WTC11 (cell line): ENCODE results near the gene MARCO. TPM values are rescaled to one million over a fixed set of nuclear protein-coding genes. Genes with fewer than 3 reads are reported as not detected.

Experiments
- ATAC-seq: fragments of 200-7000 bp; cut with Tn5 transposase; 2 replicates; pipeline ENCODE4 v1.10.0; 2021; ENCODE audit warnings: mild to moderate bottlenecking, moderate library complexity
- CTCF ChIA-PET: fragments of 300-600 bp; sonication (Branson Sonifier 250); formaldehyde crosslinking; loops from one replicate; lab custom pipeline; 2021; ENCODE audit warnings: antibody characterized with exemption; lab: Charles Lee
- POLR2A ChIA-PET: fragments of 350-600 bp; sonication (Branson Sonifier 250); formaldehyde crosslinking; loops from one replicate; lab custom pipeline; 2021; ENCODE audit warnings: antibody characterized with exemption; lab: Charles Lee
- DNase-seq: peaks from one replicate; pipeline ENCODE4 v3.0.0; 2021; ENCODE audit warnings: low spot score
- H3K27ac Mint-ChIP-seq: 2 replicates; pipeline ENCODE4 v1.8.0; 2021; ENCODE audit warnings: mixed read lengths
- H3K27me3 Mint-ChIP-seq: 2 replicates; pipeline ENCODE4 v1.8.0; 2021; ENCODE audit warnings: low read depth, mild to moderate bottlenecking, moderate library complexity, mixed read lengths
- H3K36me3 Mint-ChIP-seq: 2 replicates; pipeline ENCODE4 v1.8.0; 2021; ENCODE audit warnings: mixed read lengths
- H3K4me1 Mint-ChIP-seq: 2 replicates; pipeline ENCODE4 v1.8.0; 2022; ENCODE audit warnings: mixed read lengths
- H3K4me3 Mint-ChIP-seq: 2 replicates; pipeline ENCODE4 v1.8.0; 2021; ENCODE audit warnings: mild to moderate bottlenecking, moderate library complexity, mixed read lengths
- H3K9me3 Mint-ChIP-seq: 2 replicates; pipeline ENCODE4 v1.8.0; 2021; ENCODE audit warnings: mixed read lengths
- CREB1 ChIP-seq: sonication (generic); formaldehyde crosslinking; IDR thresholded peaks from 2 replicates; pipeline ENCODE4 v1.8.0; 2023; ENCODE audit warnings: mild to moderate bottlenecking, missing genetic modification reagents
- FOXP1 ChIP-seq: sonication (generic); formaldehyde crosslinking; IDR thresholded peaks from 2 replicates; pipeline ENCODE4 v1.8.0; 2022; ENCODE audit warnings: missing genetic modification reagents, mild to moderate bottlenecking, moderate library complexity, borderline replicate concordance
- KAT7 ChIP-seq: sonication (generic); formaldehyde crosslinking; IDR thresholded peaks from 2 replicates; pipeline ENCODE4 v1.8.1; 2023; ENCODE audit warnings: missing genetic modification reagents, mild to moderate bottlenecking, borderline replicate concordance
- NR1H2 ChIP-seq: sonication (generic); formaldehyde crosslinking; IDR thresholded peaks from 2 replicates; pipeline ENCODE4 v1.9.0; 2021; ENCODE audit warnings: mild to moderate bottlenecking, moderate library complexity, missing genetic modification reagents
- OVOL2 ChIP-seq: fragments of 250-450 bp; sonication (Bioruptor Pico); IDR thresholded peaks from 2 replicates; pipeline ENCODE4 v1.9.0; 2021; ENCODE audit warnings: mild to moderate bottlenecking, borderline replicate concordance
- SOX15 ChIP-seq: fragments of 250-450 bp; sonication (Bioruptor Pico); IDR thresholded peaks from 2 replicates; pipeline ENCODE4 v1.9.0; 2021; ENCODE audit warnings: mild to moderate bottlenecking
- TEAD4 ChIP-seq: sonication (generic); formaldehyde crosslinking; IDR thresholded peaks from 2 replicates; pipeline ENCODE4 v1.8.0; 2022; ENCODE audit warnings: mild to moderate bottlenecking, missing genetic modification reagents
- ZNF396 ChIP-seq: fragments of 250-450 bp; sonication (Bioruptor Pico); IDR thresholded peaks from 2 replicates; pipeline ENCODE4 v1.8.0; 2021; ENCODE audit warnings: mild to moderate bottlenecking, moderate library complexity, borderline replicate concordance
- ZNF671 ChIP-seq: fragments of 250-450 bp; sonication (Bioruptor Pico); IDR thresholded peaks from 2 replicates; pipeline ENCODE4 v1.8.0; 2021; ENCODE audit warnings: mild to moderate bottlenecking
- total RNA-seq: library from RNA; stranded (reverse); gene quantifications from 3 replicates; pipeline ENCODE4 v1.2.3, GENCODE V29; 2021
- TF ChIP-seq, protein P1 (sequence below): fragments of 250-450 bp; sonication (Bioruptor Pico); IDR thresholded peaks from 2 replicates; pipeline ENCODE4 v1.9.0; 2021; ENCODE audit warnings: mild to moderate bottlenecking, borderline replicate concordance
- TF ChIP-seq, protein P2 (sequence below): sonication (generic); formaldehyde crosslinking; IDR thresholded peaks from 2 replicates; pipeline ENCODE4 v1.8.0; 2022; ENCODE audit warnings: mild to moderate bottlenecking, missing genetic modification reagents
- TF ChIP-seq, protein P3 (sequence below): fragments of 250-450 bp; sonication (Bioruptor Pico); IDR thresholded peaks from 2 replicates; pipeline ENCODE4 v2.1.2; 2022; ENCODE audit warnings: mild to moderate bottlenecking, moderate library complexity
- TF ChIP-seq, protein P4 (sequence below): sonication (generic); formaldehyde crosslinking; IDR thresholded peaks from 2 replicates; pipeline ENCODE4 v1.8.1; 2023; ENCODE audit warnings: mild to moderate bottlenecking, missing genetic modification reagents
- TF ChIP-seq, protein P5 (sequence below): sonication (generic); formaldehyde crosslinking; IDR thresholded peaks from 2 replicates; pipeline ENCODE4 v1.8.0; 2022; ENCODE audit warnings: mild to moderate bottlenecking, missing genetic modification reagents
- TF ChIP-seq, protein P6 (sequence below): sonication (generic); formaldehyde crosslinking; IDR thresholded peaks from 2 replicates; pipeline ENCODE4 v1.8.0; 2023; ENCODE audit warnings: missing genetic modification reagents
- TF ChIP-seq, protein P7 (sequence below): fragments of 250-450 bp; sonication (Bioruptor Pico); IDR thresholded peaks from 2 replicates; pipeline ENCODE4 v1.9.0; 2021; ENCODE audit warnings: moderate library complexity, mild to moderate bottlenecking, inconsistent platforms, borderline replicate concordance
- TF ChIP-seq, protein P8 (sequence below): sonication (generic); formaldehyde crosslinking; IDR thresholded peaks from 2 replicates; pipeline ENCODE4 v1.8.1; 2022; ENCODE audit warnings: mild to moderate bottlenecking, moderate library complexity, missing genetic modification reagents
- TF ChIP-seq, protein P9 (sequence below): sonication (generic); formaldehyde crosslinking; IDR thresholded peaks from 2 replicates; pipeline ENCODE4 v1.8.1; 2022; ENCODE audit warnings: low read depth, mild to moderate bottlenecking, moderate library complexity, missing genetic modification reagents, borderline replicate concordance

MARCO gene
- total RNA-seq, 1 experiment from 2014 or later = 0.11 TPM

DNA sequence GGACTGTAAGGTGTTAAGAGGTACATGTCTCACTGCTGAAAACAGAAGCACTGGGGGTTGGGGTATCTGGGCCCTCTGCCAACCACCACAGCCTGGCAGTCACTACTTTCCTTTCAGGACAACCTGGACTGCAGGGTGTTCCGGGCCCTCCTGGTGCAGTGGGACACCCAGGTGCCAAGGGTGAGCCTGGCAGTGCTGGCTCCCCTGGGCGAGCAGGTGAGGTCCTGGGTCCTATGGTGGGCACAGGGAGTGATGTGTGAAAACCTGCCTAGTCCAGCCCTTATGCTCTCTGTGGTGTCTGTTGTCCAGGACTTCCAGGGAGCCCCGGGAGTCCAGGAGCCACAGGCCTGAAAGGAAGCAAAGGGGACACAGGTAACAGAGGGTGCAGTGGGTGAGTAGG, 40.0 kb downstream of the MARCO start (continued):
- TF ChIP-seq, protein P1, sequence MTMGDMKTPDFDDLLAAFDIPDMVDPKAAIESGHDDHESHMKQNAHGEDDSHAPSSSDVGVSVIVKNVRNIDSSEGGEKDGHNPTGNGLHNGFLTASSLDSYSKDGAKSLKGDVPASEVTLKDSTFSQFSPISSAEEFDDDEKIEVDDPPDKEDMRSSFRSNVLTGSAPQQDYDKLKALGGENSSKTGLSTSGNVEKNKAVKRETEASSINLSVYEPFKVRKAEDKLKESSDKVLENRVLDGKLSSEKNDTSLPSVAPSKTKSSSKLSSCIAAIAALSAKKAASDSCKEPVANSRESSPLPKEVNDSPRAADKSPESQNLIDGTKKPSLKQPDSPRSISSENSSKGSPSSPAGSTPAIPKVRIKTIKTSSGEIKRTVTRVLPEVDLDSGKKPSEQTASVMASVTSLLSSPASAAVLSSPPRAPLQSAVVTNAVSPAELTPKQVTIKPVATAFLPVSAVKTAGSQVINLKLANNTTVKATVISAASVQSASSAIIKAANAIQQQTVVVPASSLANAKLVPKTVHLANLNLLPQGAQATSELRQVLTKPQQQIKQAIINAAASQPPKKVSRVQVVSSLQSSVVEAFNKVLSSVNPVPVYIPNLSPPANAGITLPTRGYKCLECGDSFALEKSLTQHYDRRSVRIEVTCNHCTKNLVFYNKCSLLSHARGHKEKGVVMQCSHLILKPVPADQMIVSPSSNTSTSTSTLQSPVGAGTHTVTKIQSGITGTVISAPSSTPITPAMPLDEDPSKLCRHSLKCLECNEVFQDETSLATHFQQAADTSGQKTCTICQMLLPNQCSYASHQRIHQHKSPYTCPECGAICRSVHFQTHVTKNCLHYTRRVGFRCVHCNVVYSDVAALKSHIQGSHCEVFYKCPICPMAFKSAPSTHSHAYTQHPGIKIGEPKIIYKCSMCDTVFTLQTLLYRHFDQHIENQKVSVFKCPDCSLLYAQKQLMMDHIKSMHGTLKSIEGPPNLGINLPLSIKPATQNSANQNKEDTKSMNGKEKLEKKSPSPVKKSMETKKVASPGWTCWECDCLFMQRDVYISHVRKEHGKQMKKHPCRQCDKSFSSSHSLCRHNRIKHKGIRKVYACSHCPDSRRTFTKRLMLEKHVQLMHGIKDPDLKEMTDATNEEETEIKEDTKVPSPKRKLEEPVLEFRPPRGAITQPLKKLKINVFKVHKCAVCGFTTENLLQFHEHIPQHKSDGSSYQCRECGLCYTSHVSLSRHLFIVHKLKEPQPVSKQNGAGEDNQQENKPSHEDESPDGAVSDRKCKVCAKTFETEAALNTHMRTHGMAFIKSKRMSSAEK (CRISPR knock-in tag) = no peak
- no peak for TF ChIP-seq SOX15
- no peak for TF ChIP-seq ZNF396
- TF ChIP-seq, protein P2, sequence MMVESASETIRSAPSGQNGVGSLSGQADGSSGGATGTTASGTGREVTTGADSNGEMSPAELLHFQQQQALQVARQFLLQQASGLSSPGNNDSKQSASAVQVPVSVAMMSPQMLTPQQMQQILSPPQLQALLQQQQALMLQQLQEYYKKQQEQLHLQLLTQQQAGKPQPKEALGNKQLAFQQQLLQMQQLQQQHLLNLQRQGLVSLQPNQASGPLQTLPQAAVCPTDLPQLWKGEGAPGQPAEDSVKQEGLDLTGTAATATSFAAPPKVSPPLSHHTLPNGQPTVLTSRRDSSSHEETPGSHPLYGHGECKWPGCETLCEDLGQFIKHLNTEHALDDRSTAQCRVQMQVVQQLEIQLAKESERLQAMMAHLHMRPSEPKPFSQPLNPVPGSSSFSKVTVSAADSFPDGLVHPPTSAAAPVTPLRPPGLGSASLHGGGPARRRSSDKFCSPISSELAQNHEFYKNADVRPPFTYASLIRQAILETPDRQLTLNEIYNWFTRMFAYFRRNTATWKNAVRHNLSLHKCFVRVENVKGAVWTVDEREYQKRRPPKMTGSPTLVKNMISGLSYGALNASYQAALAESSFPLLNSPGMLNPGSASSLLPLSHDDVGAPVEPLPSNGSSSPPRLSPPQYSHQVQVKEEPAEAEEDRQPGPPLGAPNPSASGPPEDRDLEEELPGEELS (CRISPR knock-in tag) = no peak
- no peak for TF ChIP-seq KAT7
- TF ChIP-seq NR1H2 (CRISPR knock-in tag) = no peak

DNA sequence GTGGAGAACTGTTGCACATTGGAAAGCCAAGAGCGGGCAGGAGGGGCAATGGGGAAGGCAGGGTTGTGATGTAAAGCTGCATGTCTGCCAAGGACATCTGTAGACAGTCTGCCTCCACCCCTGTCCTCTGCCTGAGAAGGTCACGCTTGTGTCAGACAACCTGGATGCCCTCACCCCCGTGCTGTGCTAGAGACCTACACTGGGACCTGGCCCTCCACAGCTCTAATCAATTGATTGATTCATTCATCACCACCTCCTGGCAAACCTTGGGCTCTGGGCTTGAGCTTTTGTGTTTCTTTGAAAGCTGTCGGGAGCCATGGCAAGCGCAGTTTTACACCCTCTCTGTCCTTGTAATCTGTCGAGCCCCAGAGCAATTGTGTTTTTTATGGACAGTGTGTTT, 41.1 kb downstream of the MARCO start:
- Mint-ChIP-seq H3K4me3 (no peak overlapping the region), H3K4me1 (no peaks in the 10 kb centered on the region), H3K9me3 (no peaks in the 10 kb centered on the region), H3K27me3 (peaks cover 17% of the 10 kb centered on the region), H3K36me3 (no peaks in the 10 kb centered on the region), H3K27ac (no peak overlapping the region)
- TF ChIP-seq, protein P3, sequence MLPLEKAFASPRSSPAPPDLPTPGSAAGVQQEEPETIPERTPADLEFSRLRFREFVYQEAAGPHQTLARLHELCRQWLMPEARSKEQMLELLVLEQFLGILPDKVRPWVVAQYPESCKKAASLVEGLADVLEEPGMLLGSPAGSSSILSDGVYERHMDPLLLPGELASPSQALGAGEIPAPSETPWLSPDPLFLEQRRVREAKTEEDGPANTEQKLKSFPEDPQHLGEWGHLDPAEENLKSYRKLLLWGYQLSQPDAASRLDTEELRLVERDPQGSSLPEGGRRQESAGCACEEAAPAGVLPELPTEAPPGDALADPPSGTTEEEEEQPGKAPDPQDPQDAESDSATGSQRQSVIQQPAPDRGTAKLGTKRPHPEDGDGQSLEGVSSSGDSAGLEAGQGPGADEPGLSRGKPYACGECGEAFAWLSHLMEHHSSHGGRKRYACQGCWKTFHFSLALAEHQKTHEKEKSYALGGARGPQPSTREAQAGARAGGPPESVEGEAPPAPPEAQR (CRISPR knock-in tag) = no peak
- TF ChIP-seq, protein P4, sequence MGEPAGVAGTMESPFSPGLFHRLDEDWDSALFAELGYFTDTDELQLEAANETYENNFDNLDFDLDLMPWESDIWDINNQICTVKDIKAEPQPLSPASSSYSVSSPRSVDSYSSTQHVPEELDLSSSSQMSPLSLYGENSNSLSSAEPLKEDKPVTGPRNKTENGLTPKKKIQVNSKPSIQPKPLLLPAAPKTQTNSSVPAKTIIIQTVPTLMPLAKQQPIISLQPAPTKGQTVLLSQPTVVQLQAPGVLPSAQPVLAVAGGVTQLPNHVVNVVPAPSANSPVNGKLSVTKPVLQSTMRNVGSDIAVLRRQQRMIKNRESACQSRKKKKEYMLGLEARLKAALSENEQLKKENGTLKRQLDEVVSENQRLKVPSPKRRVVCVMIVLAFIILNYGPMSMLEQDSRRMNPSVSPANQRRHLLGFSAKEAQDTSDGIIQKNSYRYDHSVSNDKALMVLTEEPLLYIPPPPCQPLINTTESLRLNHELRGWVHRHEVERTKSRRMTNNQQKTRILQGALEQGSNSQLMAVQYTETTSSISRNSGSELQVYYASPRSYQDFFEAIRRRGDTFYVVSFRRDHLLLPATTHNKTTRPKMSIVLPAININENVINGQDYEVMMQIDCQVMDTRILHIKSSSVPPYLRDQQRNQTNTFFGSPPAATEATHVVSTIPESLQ (CRISPR knock-in tag) = no peak
- TF ChIP-seq CREB1 (CRISPR knock-in tag) (no peak), ZNF396 (no peak), OVOL2 (no peak), ZNF671 (CRISPR knock-in tag) (no peak), FOXP1 (CRISPR knock-in tag) (no peak), TEAD4 (no peak)
- TF ChIP-seq, protein P5, sequence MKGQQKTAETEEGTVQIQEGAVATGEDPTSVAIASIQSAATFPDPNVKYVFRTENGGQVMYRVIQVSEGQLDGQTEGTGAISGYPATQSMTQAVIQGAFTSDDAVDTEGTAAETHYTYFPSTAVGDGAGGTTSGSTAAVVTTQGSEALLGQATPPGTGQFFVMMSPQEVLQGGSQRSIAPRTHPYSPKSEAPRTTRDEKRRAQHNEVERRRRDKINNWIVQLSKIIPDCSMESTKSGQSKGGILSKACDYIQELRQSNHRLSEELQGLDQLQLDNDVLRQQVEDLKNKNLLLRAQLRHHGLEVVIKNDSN (CRISPR knock-in tag) = no peak
- TF ChIP-seq, protein P6, sequence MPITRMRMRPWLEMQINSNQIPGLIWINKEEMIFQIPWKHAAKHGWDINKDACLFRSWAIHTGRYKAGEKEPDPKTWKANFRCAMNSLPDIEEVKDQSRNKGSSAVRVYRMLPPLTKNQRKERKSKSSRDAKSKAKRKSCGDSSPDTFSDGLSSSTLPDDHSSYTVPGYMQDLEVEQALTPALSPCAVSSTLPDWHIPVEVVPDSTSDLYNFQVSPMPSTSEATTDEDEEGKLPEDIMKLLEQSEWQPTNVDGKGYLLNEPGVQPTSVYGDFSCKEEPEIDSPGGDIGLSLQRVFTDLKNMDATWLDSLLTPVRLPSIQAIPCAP = no peak
- TF ChIP-seq, protein P7, sequence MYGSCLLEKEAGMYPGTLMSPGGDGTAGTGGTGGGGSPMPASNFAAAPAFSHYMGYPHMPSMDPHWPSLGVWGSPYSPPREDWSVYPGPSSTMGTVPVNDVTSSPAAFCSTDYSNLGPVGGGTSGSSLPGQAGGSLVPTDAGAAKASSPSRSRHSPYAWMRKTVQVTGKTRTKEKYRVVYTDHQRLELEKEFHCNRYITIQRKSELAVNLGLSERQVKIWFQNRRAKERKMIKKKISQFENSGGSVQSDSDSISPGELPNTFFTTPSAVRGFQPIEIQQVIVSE (CRISPR knock-in tag) = no peak
- TF ChIP-seq, protein P8, sequence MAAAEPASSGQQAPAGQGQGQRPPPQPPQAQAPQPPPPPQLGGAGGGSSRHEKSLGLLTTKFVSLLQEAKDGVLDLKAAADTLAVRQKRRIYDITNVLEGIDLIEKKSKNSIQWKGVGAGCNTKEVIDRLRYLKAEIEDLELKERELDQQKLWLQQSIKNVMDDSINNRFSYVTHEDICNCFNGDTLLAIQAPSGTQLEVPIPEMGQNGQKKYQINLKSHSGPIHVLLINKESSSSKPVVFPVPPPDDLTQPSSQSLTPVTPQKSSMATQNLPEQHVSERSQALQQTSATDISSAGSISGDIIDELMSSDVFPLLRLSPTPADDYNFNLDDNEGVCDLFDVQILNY (CRISPR knock-in tag) = no peak
- TF ChIP-seq, protein P9, sequence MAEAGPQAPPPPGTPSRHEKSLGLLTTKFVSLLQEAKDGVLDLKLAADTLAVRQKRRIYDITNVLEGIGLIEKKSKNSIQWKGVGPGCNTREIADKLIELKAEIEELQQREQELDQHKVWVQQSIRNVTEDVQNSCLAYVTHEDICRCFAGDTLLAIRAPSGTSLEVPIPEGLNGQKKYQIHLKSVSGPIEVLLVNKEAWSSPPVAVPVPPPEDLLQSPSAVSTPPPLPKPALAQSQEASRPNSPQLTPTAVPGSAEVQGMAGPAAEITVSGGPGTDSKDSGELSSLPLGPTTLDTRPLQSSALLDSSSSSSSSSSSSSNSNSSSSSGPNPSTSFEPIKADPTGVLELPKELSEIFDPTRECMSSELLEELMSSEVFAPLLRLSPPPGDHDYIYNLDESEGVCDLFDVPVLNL (CRISPR knock-in tag) = no peak
- ChIA-PET POLR2A (no interaction called here), CTCF (interaction anchor here (1.2 to 1.4 kb wide), 2 partner anchors 29 to 102 kb away, joined by 3 read pairs; no protein-coding TSS in a partner anchor)
- no peak for DNase-seq
- no peak for ATAC-seq
